OCI-LY3 (cell line): Measurements from ENCODE around the gene RPL23.

Experiments
- H2AFZ ChIP-seq: fragments of 200-600, 300-600 bp; shearing (Covaris generic); 2 replicates; pipeline ENCODE4 v1.6.0; 2014; ENCODE audit warnings: antibody characterized with exemption, low read depth, low read length
- H3K27ac ChIP-seq: fragments of 200-600, 300-600 bp; sonication (generic); 2 replicates; pipeline ENCODE4 v1.5.1; 2014; ENCODE audit warnings: mild to moderate bottlenecking, low read length, moderate library complexity, mixed read lengths
- H3K27me3 ChIP-seq: fragments of 200-600, 300-600 bp; sonication (generic); 2 replicates; pipeline ENCODE4 v1.6.1; 2014; ENCODE audit warnings: low read depth, low read length, mixed read lengths
- H3K36me3 ChIP-seq: fragments of 200-600, 300-600 bp; sonication (generic); replicated peaks from 2 replicates; pipeline ENCODE3; 2014; ENCODE audit warnings: low read depth, low read length, mixed read lengths
- H3K4me1 ChIP-seq: fragments of 300-600, 200-600 bp; sonication (generic); 2 replicates; pipeline ENCODE4 v1.6.1; 2014; ENCODE audit warnings: low read length, mixed read lengths
- H3K4me2 ChIP-seq: fragments of 200-600, 300-600 bp; sonication (generic); 2 replicates; pipeline ENCODE4 v1.6.1; 2014; ENCODE audit warnings: low read length, mixed read lengths
- H3K4me3 ChIP-seq: fragments of 300-600, 200-600 bp; sonication (generic); 2 replicates; pipeline ENCODE4 v1.5.1; 2014; ENCODE audit warnings: antibody characterized with exemption, mild to moderate bottlenecking, low read length, moderate library complexity
- H3K79me2 ChIP-seq: fragments of 300-600, 200-600 bp; shearing (Covaris generic); 2 replicates; pipeline ENCODE4 v1.6.1; 2014; ENCODE audit warnings: mild to moderate bottlenecking, low read length, mixed read lengths
- H3K9ac ChIP-seq: fragments of 300-600, 200-600 bp; shearing (Covaris generic); 2 replicates; pipeline ENCODE4 v1.6.0; 2014; ENCODE audit warnings: mild to moderate bottlenecking, low read length, moderate library complexity
- H3K9me3 ChIP-seq: fragments of 200-600, 300-600 bp; shearing (Covaris generic); 2 replicates; pipeline ENCODE4 v1.6.1; 2014; ENCODE audit warnings: low read length, mixed read lengths; ENCODE audit not compliant: insufficient read depth
- H4K20me1 ChIP-seq: fragments of 200-600, 300-600 bp; sonication (generic); 2 replicates; pipeline ENCODE4 v1.6.1; 2016; ENCODE audit warnings: low read length, mixed read lengths; ENCODE audit not compliant: insufficient read depth
- EZH2phosphoT487 ChIP-seq: fragments of 200-600 bp; shearing (Covaris generic); IDR thresholded peaks from 2 replicates; pipeline ENCODE4 v1.6.1; 2018; ENCODE audit warnings: antibody characterized with exemption, mixed run types, low read depth
- TF ChIP-seq, protein P1 (sequence below): fragments of 200-600, 300-600 bp; sonication (generic); IDR thresholded peaks from 2 replicates; pipeline ENCODE4 v1.5.1; 2014; ENCODE audit warnings: antibody characterized with exemption, low read length, low read depth

RPL23 gene

DNA sequence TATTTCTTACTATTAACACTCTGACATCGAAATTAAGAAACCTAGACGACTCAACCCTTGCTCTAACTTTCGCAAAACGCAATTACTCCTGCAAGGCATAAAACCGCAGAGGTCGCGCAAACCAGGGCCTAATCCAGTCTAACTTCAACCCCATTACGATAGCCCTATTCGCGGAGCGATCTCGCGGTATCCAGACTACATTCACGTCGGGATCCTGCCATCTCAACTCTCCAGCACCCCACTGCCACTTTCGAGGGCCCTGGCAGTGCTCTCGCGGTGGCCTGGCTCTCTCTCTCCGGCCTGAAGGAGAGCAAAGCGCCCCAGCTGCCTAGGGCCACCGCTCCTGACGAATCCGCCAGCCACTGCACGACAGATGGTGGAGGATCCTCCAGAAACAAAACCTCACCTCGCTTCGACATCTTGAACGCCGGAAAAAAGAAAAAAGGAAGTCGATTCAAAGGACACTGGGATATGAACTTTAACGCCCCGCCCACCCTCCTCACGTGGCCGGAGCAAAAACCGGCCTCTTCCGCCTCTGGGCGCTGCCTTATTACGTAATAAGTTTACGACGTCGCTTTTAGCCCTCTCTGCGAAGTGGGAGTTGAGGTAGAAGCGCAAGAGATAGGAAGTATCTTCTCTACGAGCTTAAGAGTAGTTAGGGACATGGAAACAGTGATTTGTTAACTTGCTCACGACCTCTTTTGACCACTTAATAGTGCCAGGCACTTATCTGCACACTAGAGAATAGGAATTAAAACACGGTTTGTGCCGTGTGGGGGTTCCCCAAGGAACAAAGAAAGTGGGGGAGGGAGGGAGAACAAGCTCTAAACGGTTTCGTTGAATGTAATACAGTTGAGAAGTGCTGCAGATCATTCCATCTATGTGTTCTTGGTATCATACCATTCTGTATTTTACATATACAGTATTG is at the start of gene RPL23:
Gene RPL23, minus strand, starts transcription at position 430 of the 928 bp plus-strand sequence. Its CDS starts 11 bp downstream, at position 419.
- Histone ChIP-seq H4K20me1 (peaks cover 44% of the 10 kb centered on the region), H2AFZ (peak within 1 kb of the TSS; percentile 25; the same call in 1 of the 2 replicates), H3K4me3 (peak within 1 kb of the TSS; percentile 97), H3K27ac (peak within 1 kb of the TSS; percentile 96), H3K9ac (peak within 1 kb of the TSS; percentile 96), H3K4me1 (peaks cover 32% of the 10 kb centered on the region), H3K79me2 (peaks cover 42% of the 10 kb centered on the region), H3K4me2 (peak within 1 kb of the TSS; percentile 99), H3K27me3 (no peaks in the 10 kb centered on the region), H3K36me3 (peaks cover 48% of the 10 kb centered on the region), H3K9me3 (no peaks in the 10 kb centered on the region)
- no peak for TF ChIP-seq EZH2phosphoT487
- TF ChIP-seq, protein P1, sequence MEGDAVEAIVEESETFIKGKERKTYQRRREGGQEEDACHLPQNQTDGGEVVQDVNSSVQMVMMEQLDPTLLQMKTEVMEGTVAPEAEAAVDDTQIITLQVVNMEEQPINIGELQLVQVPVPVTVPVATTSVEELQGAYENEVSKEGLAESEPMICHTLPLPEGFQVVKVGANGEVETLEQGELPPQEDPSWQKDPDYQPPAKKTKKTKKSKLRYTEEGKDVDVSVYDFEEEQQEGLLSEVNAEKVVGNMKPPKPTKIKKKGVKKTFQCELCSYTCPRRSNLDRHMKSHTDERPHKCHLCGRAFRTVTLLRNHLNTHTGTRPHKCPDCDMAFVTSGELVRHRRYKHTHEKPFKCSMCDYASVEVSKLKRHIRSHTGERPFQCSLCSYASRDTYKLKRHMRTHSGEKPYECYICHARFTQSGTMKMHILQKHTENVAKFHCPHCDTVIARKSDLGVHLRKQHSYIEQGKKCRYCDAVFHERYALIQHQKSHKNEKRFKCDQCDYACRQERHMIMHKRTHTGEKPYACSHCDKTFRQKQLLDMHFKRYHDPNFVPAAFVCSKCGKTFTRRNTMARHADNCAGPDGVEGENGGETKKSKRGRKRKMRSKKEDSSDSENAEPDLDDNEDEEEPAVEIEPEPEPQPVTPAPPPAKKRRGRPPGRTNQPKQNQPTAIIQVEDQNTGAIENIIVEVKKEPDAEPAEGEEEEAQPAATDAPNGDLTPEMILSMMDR = no peak

DNA sequence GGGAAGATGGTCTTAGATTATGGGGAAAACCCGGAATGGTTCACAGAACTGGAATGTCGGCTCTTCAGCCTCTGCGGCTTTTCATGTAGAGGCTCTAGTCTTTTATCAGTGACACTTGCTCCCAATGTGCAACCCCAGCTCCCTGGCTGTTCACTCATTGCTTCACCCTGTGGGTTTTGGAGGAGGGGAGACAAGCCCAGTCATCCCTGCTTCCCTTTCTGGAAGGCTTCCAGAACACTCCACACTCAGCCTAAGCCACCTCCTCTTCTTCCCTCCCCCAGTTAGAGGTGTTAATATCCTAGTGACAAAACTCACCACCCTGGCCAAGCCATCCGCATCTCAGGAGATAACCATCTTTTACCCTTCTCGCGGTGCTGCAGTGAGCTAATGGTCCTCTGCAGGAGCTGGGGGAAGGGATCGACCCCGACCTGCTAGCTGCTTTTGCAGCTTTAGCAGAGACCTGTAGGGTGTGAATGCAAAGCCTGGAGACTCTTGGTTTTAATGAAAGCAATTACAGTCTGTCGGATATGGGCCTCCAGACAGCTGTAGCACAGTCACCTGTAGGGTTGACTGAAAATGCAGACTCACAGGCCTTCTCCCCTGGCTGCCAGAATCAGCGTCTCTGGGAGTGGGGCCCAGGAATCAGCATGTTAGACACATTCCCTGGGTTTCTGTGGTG is 47.6 kb upstream of the RPL23 start:
- H3K36me3 ChIP-seq = peaks cover 38% of the 10 kb centered on the region
- no peaks in the 10 kb centered on the region for H4K20me1 ChIP-seq
- H3K4me3 ChIP-seq = no peak overlapping the region
- no peaks in the 10 kb centered on the region for H3K27me3 ChIP-seq
- H3K9ac ChIP-seq = no peak overlapping the region
- TF ChIP-seq EZH2phosphoT487 = no peak
- TF ChIP-seq, protein P1 = no peak
- H3K79me2 ChIP-seq = no peaks in the 10 kb centered on the region
- no peak overlapping the region for H2AFZ ChIP-seq
- H3K27ac ChIP-seq = no peak overlapping the region
- peaks cover 26% of the 10 kb centered on the region for H3K4me1 ChIP-seq
- H3K4me2 ChIP-seq = no peak overlapping the region
- H3K9me3 ChIP-seq = no peaks in the 10 kb centered on the region

DNA sequence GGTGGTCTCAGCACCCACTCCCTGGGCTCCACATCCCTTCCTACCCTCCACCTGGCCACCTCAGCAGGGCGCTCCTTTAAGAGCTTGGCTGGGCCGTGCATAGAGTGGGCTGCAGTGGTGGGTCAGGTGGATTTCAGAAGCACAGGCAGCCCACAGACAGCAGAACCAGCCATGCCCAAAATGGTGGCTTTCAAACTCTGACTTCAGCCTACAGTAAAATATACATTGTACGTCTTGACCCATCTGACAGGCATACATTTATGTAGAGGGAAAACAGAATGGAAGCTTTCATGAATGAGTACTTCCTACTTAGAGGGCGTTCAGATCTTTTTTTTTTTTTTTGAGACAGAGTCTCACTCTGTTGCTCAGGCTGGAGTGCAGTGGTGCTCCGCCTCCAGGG is 45.9 kb upstream of the RPL23 start:
- Histone ChIP-seq H3K79me2 (no peaks in the 10 kb centered on the region), H3K4me2 (peak overlapping the region; percentile 87), H3K4me3 (peak overlapping the region; percentile 54), H3K36me3 (peaks cover 38% of the 10 kb centered on the region), H3K27ac (peak overlapping the region; percentile 90), H3K4me1 (peaks cover 26% of the 10 kb centered on the region), H3K27me3 (no peaks in the 10 kb centered on the region), H3K9ac (peak overlapping the region; percentile 77; the same call in 1 of the 2 replicates), H3K9me3 (no peaks in the 10 kb centered on the region), H4K20me1 (no peaks in the 10 kb centered on the region), H2AFZ (no peak overlapping the region)
- no peak for TF ChIP-seq EZH2phosphoT487
- TF ChIP-seq, protein P1 = no peak

DNA sequence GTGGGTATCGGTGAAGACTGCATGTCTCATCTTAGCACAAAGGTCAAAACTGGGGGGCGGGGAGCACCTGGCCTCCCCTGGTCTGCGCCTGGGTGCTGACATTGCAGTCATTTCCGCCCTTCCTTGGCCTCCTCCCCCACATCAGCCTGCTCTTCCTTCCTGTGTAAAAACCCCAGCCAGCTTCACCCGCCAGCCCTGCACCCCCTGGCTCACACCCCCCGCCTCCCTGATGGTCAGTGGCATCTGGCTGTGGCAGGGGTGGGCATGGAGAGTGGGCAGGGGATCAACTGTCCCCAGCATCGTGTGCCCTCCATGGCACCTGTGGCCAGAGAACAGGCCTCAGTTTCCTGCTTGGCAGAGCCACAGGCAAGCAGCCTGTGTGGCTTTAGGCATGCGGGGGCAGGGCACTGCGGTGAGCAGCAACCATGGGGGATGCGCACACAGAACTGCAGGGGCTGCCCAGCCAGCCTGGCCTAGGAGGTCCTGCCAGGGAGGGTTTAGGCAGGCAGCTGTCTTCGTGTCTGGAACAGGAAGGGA is 45.4 kb upstream of the RPL23 start:
- H4K20me1 ChIP-seq = no peaks in the 10 kb centered on the region

More for the DNA sequence above, 45.4 kb upstream of the RPL23 start:
- Histone ChIP-seq H3K4me1 (peaks cover 26% of the 10 kb centered on the region), H3K79me2 (no peaks in the 10 kb centered on the region), H3K4me2 (peak overlapping the region; percentile 87), H3K27me3 (no peaks in the 10 kb centered on the region), H3K9ac (peak overlapping the region; percentile 77), H2AFZ (peak overlapping the region; percentile 50; the same call in 1 of the 2 replicates), H3K36me3 (peaks cover 41% of the 10 kb centered on the region), H3K27ac (peak overlapping the region; percentile 90), H3K4me3 (peak overlapping the region; percentile 54), H3K9me3 (no peaks in the 10 kb centered on the region)
- TF ChIP-seq EZH2phosphoT487 = no peak
- TF ChIP-seq, protein P1 = no peak
